Right ventricle myocardium inferior (tissue), 1 donor: ENCODE measurements around the gene LRRTM2. TPM values are rescaled to one million over a fixed set of nuclear protein-coding genes. Genes with fewer than 3 reads are reported as not detected.

Source experiments
- total RNA-seq: library from RNA; stranded (reverse); fragmentation: NEBNext Ultra II Directional; extraction: Animal tissue kit (Norgen Biotek cat#: 25700); gene quantifications from one replicate; pipeline ENCODE4 v1.2.1, GENCODE V29; 2021
- donor health status: DM: no; HTN: yes; CAD: no; lungs with severe emphysema.

LRRTM2 gene
- total RNA-seq, 1 donor from 2014 or later = not detected

Other genes with a start within 250 kb of the LRRTM2 start
- gene CTNNA1, start 121.9 kb downstream of the LRRTM2 start, total RNA-seq = 322 TPM